Lower leg skin (tissue), 3 donors: Measurements from ENCODE around the gene BCAR3.

Source experiments
- POLR2A ChIP-seq, 2 donors: fragments of 450-650 bp; IDR thresholded peaks; one replicate each; pipeline ENCODE4 v1.6.1; 2016 to 2017; ENCODE audit warnings: antibody characterized with exemption in 2 of 2, mild to moderate bottlenecking in 1 of 2, moderate library complexity in 1 of 2
- TF ChIP-seq, protein P1 (sequence below), 3 donors: fragments of 450-650 bp; IDR thresholded peaks; one replicate each; pipeline ENCODE4 v1.5.1; 2016; ENCODE audit warnings: antibody characterized with exemption in 3 of 3, mild to moderate bottlenecking in 3 of 3, moderate library complexity in 2 of 3

DNA sequence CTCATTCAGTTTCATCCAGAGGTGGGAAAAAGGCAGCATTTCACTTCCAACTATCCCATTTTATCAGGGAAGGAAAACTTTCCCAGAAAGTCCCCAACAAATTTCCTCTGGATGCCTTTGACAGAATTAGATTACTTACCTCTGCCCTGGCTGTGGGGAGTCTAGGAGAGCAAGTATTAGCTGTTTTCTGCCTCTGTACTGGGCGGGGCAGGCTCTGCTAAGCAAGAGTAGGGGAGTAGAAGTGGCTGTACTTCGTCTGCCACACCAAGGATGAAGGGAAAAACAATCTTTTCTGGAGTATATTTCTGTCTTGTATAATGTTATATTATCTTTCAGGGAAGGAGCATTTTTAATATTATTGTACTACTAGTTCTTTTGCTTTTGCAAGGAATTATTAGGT, 155.2 kb downstream of the BCAR3 start:
- TF ChIP-seq, protein P1, sequence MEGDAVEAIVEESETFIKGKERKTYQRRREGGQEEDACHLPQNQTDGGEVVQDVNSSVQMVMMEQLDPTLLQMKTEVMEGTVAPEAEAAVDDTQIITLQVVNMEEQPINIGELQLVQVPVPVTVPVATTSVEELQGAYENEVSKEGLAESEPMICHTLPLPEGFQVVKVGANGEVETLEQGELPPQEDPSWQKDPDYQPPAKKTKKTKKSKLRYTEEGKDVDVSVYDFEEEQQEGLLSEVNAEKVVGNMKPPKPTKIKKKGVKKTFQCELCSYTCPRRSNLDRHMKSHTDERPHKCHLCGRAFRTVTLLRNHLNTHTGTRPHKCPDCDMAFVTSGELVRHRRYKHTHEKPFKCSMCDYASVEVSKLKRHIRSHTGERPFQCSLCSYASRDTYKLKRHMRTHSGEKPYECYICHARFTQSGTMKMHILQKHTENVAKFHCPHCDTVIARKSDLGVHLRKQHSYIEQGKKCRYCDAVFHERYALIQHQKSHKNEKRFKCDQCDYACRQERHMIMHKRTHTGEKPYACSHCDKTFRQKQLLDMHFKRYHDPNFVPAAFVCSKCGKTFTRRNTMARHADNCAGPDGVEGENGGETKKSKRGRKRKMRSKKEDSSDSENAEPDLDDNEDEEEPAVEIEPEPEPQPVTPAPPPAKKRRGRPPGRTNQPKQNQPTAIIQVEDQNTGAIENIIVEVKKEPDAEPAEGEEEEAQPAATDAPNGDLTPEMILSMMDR (IDR thresholded peaks at IDR 0.05), result no peak
- TF ChIP-seq POLR2A (IDR thresholded peaks at IDR 0.05), result no peak
